Stimulated activated memory B cell treated with anti-CD40 and anti-IgM and Interleukin-4, amounts not matched to agents 10 μg/mL and 1 μg/mL and 100 μg/mL, for 72 hours (primary cell): ENCODE measurements around the gene TACC2.

Experiments used
- ATAC-seq: fragments of 150-1000 bp; cut with Tn5 transposase; 2 replicates; pipeline ENCODE4 v1.10.0; 2021
- H3K27ac Mint-ChIP-seq: one replicate; pipeline ENCODE4 v1.8.0; 2022; ENCODE audit warnings: mild to moderate bottlenecking, mixed read lengths
- H3K27me3 Mint-ChIP-seq: one replicate; pipeline ENCODE4 v1.8.0; 2022; ENCODE audit warnings: mixed read lengths
- H3K36me3 Mint-ChIP-seq: one replicate; pipeline ENCODE4 v1.8.0; 2022; ENCODE audit warnings: mixed read lengths
- H3K4me1 Mint-ChIP-seq: one replicate; pipeline ENCODE4 v1.8.0; 2022; ENCODE audit warnings: mixed read lengths
- H3K4me3 Mint-ChIP-seq: one replicate; pipeline ENCODE4 v1.8.0; 2022; ENCODE audit warnings: mild to moderate bottlenecking, moderate library complexity, mixed read lengths
- H3K9me3 Mint-ChIP-seq: one replicate; pipeline ENCODE4 v1.8.0; 2022; ENCODE audit warnings: mixed read lengths

The TACC2 gene

DNA sequence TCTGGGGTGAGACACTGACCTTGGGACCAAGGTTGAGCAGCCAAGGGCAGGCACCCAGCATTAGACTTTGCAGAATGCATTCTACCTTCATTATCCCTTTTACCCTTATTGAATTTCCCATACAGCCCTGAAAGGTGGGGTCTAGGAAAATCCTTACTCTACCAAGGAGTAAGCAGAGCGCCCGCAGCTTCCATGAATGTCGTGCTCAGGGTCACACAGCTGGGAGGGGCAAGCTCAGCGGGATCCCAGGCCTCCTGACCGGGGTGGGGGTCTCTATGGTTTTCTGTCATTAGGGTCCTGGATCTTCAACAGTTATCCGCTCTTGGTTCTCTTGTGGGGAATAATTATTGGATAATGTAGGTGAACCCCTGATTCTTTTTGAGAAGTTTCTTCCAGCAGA is 251.4 kb downstream of the TACC2 start:
- H3K36me3 Mint-ChIP-seq = no peaks in the 10 kb centered on the region
- H3K4me1 Mint-ChIP-seq = no peaks in the 10 kb centered on the region
- no peaks in the 10 kb centered on the region for H3K9me3 Mint-ChIP-seq
- no peak overlapping the region for H3K27ac Mint-ChIP-seq
- H3K27me3 Mint-ChIP-seq = no peaks in the 10 kb centered on the region
- no peak for ATAC-seq
- H3K4me3 Mint-ChIP-seq = no peak overlapping the region

DNA sequence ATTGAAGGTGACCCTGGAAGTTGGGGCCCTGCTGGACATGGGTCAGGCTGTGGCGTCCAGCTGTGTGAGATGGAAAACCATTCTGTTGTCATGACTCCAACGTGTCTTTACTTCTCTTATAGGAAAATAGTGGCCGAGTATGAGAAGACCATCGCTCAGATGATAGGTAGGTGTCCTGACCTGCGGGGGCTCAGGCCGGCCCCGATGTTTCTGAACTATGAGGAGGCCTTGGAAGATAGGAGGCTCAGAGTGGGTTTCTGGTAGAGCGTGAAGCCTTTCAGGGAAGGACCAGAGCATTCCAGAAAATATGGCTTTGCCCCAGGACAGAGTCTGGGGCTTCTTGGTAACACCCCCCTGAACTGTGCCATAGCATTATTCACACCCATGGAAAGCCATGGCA is 252.9 kb downstream of the TACC2 start:
- H3K27ac Mint-ChIP-seq = no peak overlapping the region
- no peaks in the 10 kb centered on the region for H3K36me3 Mint-ChIP-seq
- H3K9me3 Mint-ChIP-seq = no peaks in the 10 kb centered on the region
- no peaks in the 10 kb centered on the region for H3K4me1 Mint-ChIP-seq
- no peak for ATAC-seq
- no peak overlapping the region for H3K4me3 Mint-ChIP-seq
- H3K27me3 Mint-ChIP-seq = no peaks in the 10 kb centered on the region

DNA sequence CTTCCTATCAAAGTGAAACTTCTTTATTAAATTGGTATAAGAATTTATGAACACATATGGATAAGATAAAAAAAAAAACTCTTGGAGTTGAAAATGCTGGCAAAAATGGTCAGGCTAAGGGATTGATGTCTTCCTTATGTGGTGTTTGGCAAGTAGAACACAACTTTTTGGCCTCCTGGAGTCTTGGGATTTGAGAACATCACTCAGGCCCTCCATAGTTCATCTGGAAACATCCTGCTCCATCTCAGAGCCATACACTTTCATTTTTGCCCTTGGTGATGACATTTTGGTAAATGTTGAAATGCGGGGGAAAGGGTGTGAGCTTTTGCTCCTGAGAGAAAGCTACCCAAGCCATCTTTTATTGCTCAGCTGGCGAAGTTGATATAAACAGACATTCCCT is 254.6 kb downstream of the TACC2 start:
- Mint-ChIP-seq H3K4me3 (no peak overlapping the region), H3K9me3 (no peaks in the 10 kb centered on the region), H3K4me1 (no peaks in the 10 kb centered on the region), H3K36me3 (no peaks in the 10 kb centered on the region), H3K27ac (no peak overlapping the region), H3K27me3 (no peaks in the 10 kb centered on the region)
- no peak for ATAC-seq

- no peaks in the 10 kb centered on the region for H3K36me3 Mint-ChIP-seq
- ATAC-seq = no peak
- H3K4me1 Mint-ChIP-seq = no peaks in the 10 kb centered on the region
- H3K4me3 Mint-ChIP-seq = no peak overlapping the region
- H3K9me3 Mint-ChIP-seq = no peaks in the 10 kb centered on the region
- no peaks in the 10 kb centered on the region for H3K27me3 Mint-ChIP-seq
- no peak overlapping the region for H3K27ac Mint-ChIP-seq
Measured at GRCh38 chr10:122244001-122244975, 255.3 kb downstream of the TACC2 start.

DNA sequence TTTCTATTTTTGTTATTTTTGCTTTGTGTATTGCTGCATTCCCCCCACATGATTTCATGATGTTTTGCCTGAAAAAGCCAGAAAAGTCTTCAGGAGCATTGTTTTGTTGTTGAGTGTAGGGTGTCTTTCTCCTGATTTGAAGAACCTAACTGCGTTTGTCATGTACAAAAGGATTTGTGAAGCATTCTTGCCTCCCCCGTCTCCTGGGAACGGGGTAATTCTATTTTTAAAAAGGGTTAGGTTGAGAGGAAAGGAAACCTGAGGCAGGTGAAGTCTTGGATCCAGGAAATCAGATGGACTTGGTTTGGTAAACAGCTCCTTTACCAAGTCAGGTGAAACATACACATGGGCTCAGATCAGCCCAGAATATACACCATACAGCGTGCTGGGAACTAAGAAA is 256.2 kb downstream of the TACC2 start:
- no peaks in the 10 kb centered on the region for H3K27me3 Mint-ChIP-seq
- no peaks in the 10 kb centered on the region for H3K36me3 Mint-ChIP-seq
- no peaks in the 10 kb centered on the region for H3K4me1 Mint-ChIP-seq
- H3K9me3 Mint-ChIP-seq = no peaks in the 10 kb centered on the region
- no peak overlapping the region for H3K27ac Mint-ChIP-seq
- no peak for ATAC-seq
- no peak overlapping the region for H3K4me3 Mint-ChIP-seq

DNA sequence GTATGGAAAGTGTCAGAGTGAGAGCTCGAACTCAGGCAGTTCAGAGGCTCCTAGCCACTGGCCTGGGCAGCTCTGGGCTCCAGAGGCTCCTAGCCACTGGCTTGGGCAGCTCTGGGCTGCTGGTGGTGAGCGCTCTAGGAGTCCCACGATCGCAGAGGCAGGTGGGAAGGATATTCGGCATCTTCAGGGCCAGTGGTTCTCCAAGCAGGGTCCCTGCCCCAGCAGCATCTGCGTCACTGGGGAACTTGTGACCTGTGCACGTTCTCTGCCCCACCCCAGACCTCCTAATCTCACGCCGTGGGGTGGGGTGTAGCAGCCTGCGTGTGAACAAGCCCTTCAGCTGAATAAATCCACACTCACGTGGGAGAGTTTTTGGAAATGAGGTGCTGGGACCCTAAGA is 256.9 kb downstream of the TACC2 start:
- Mint-ChIP-seq H3K27me3 (no peaks in the 10 kb centered on the region), H3K4me3 (no peak overlapping the region), H3K27ac (no peak overlapping the region), H3K9me3 (no peaks in the 10 kb centered on the region), H3K4me1 (no peaks in the 10 kb centered on the region), H3K36me3 (no peaks in the 10 kb centered on the region)
- ATAC-seq = no peak

- Mint-ChIP-seq H3K27ac (no peak overlapping the region), H3K36me3 (no peaks in the 10 kb centered on the region), H3K9me3 (no peaks in the 10 kb centered on the region), H3K4me1 (no peaks in the 10 kb centered on the region), H3K27me3 (no peaks in the 10 kb centered on the region), H3K4me3 (no peak overlapping the region)
- no peak for ATAC-seq
Measured at GRCh38 chr10:122246830-122247520, 258.0 kb downstream of the TACC2 start.

GRCh38 chr10:122248356-122249302 is 259.7 kb downstream of the TACC2 start:
- no peak overlapping the region for H3K27ac Mint-ChIP-seq
- no peak overlapping the region for H3K4me3 Mint-ChIP-seq
- no peaks in the 10 kb centered on the region for H3K9me3 Mint-ChIP-seq
- no peaks in the 10 kb centered on the region for H3K36me3 Mint-ChIP-seq
- H3K27me3 Mint-ChIP-seq = no peaks in the 10 kb centered on the region
- no peaks in the 10 kb centered on the region for H3K4me1 Mint-ChIP-seq
- ATAC-seq = no peak

DNA sequence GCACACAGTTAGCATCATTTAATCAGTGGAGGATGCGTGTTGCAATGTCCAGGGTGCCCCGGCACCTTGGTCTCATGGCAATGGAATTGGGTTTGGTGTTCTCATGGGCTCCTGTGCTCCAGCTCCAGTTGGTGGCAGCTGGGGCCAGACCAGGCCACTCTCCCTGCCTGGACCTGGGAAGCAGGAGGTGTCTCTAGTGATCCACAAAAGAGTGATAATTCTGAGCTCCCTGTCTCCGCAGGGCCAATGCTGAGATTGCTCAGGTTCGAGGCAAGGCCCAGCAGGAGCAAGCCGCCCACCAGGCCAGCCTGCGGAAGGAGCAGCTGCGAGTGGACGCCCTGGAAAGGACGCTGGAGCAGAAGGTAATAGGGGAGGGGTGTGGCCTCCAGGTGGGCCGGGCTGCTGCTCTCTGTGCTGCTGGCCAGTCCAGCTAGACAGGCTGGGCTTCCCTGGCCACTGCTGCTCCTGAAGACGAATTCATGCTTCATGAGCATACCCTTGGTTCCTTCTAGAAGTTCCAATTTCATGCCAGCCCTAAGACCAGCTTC is 260.4 kb downstream of the TACC2 start:
- no peak for ATAC-seq
- no peak overlapping the region for H3K4me3 Mint-ChIP-seq
- no peak overlapping the region for H3K27ac Mint-ChIP-seq
- no peaks in the 10 kb centered on the region for H3K4me1 Mint-ChIP-seq
- H3K27me3 Mint-ChIP-seq = no peaks in the 10 kb centered on the region
- no peaks in the 10 kb centered on the region for H3K36me3 Mint-ChIP-seq
- H3K9me3 Mint-ChIP-seq = no peaks in the 10 kb centered on the region

DNA sequence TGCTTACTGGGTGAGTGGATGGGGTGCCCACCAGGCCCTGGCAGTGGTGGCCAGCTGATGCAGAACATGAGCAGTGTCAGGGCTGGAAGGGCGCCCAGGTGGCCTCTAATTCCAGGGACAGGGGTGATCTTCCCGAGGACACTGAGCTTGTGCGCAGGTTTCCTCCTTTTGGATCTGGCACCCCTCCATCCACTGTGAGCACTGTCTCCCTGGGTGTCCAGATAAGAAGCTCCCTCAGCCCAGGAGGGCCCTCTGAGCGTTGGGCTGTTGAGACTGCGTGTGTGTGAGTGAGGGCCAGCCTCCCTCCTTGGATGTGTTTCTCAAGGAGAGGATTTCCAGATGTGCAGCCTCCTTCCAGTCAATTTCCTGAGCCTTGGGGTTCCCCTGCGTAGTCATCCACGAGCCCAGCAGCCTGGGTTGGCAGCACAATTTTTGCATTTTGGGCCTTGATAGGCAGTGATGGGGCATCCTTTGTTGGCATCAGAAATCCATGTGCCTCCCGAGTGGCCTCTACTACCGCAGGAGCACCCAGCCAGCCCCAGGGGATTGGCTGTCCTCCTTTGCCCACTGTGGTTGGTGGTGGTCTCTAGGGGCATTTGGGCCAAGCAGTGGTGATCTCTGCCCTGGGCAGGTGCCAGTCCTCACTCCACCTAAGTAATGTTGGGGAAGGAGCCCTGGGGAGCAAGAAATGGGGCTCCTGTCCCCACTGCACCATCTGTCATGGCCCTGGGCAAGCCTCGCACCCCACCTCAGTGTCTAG is 261.2 kb downstream of the TACC2 start:
- no peak for ATAC-seq
- Mint-ChIP-seq H3K27ac (no peak overlapping the region), H3K9me3 (no peaks in the 10 kb centered on the region), H3K36me3 (no peaks in the 10 kb centered on the region), H3K4me3 (no peak overlapping the region), H3K27me3 (no peaks in the 10 kb centered on the region), H3K4me1 (no peaks in the 10 kb centered on the region)

GRCh38 chr10:122251459-122252255 is 262.7 kb downstream of the TACC2 start:
- H3K27ac Mint-ChIP-seq = no peak overlapping the region
- no peak for ATAC-seq
- H3K4me3 Mint-ChIP-seq = no peak overlapping the region
- no peaks in the 10 kb centered on the region for H3K27me3 Mint-ChIP-seq
- no peaks in the 10 kb centered on the region for H3K36me3 Mint-ChIP-seq
- H3K9me3 Mint-ChIP-seq = no peaks in the 10 kb centered on the region
- no peaks in the 10 kb centered on the region for H3K4me1 Mint-ChIP-seq

DNA sequence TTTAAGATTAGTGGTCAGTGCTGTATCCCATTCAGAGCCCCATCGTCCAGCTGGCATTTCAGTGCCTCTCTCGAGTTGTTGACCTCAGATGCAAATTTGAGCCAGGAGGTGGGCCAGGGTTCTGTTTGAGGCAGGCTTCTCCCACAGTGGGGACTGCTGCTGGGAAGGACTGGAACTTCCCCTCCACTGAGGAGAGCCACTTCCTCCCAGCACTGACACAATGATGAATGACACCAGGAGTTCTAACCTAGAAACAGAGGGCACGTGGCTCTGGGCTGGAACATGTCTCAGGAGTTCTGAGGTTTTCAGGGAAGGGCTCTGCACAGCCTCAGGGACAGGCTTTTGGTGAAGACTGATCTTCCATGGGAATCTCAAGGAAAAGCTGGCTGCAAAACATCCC is 263.8 kb downstream of the TACC2 start:
- no peaks in the 10 kb centered on the region for H3K4me1 Mint-ChIP-seq
- H3K27me3 Mint-ChIP-seq = no peaks in the 10 kb centered on the region
- H3K4me3 Mint-ChIP-seq = no peak overlapping the region
- no peaks in the 10 kb centered on the region for H3K9me3 Mint-ChIP-seq
- H3K36me3 Mint-ChIP-seq = no peaks in the 10 kb centered on the region
- H3K27ac Mint-ChIP-seq = no peak overlapping the region
- ATAC-seq = no peak

GRCh38 chr10:122253605-122254004 is 264.6 kb downstream of the TACC2 start:
- Mint-ChIP-seq H3K9me3 (no peaks in the 10 kb centered on the region), H3K36me3 (no peaks in the 10 kb centered on the region), H3K27ac (no peak overlapping the region), H3K27me3 (no peaks in the 10 kb centered on the region), H3K4me1 (no peaks in the 10 kb centered on the region), H3K4me3 (no peak overlapping the region)
- no peak for ATAC-seq

- no peaks in the 10 kb centered on the region for H3K9me3 Mint-ChIP-seq
- no peaks in the 10 kb centered on the region for H3K36me3 Mint-ChIP-seq
Measured at GRCh38 chr10:122254831-122255230, 265.9 kb downstream of the TACC2 start.

More at GRCh38 chr10:122254831-122255230, 265.9 kb downstream of the TACC2 start:
- H3K27me3 Mint-ChIP-seq = peaks cover 12% of the 10 kb centered on the region
- ATAC-seq = no peak
- no peaks in the 10 kb centered on the region for H3K4me1 Mint-ChIP-seq
- no peak overlapping the region for H3K4me3 Mint-ChIP-seq
- no peak overlapping the region for H3K27ac Mint-ChIP-seq
